A673 (cell line): ENCODE results near the gene FHIT. TPM values are rescaled to one million over a fixed set of nuclear protein-coding genes. Genes with fewer than 3 reads are reported as not detected.

ENCODE experiments used
- BruUV-seq: library from RNA; stranded (reverse); fragments of 400-500 nt; replicated peaks from 2 replicates; lab custom pipeline; 2021; lab: Mats Ljungman, UMichigan
- CTCF ChIA-PET: fragments of 300-600 bp; sonication (Branson Sonifier 250); formaldehyde crosslinking; loops from one replicate; lab custom pipeline; 2022; ENCODE audit warnings: antibody characterized with exemption; lab: Charles Lee
- POLR2A ChIA-PET: fragments of 300-600 bp; sonication (Branson Sonifier 250); formaldehyde crosslinking; loops from one replicate; lab custom pipeline; 2022; ENCODE audit warnings: antibody characterized with exemption; ENCODE audit not compliant: low non-redundant PET; lab: Charles Lee
- DNase-seq: peaks from one replicate; pipeline ENCODE4 v3.0.0-alpha.2; 2015; ENCODE audit warnings: low spot score
- H3K27ac ChIP-seq: fragments of 200-600 bp; sonication (generic); 2 replicates; pipeline ENCODE4 v1.5.1; 2016; ENCODE audit warnings: mixed run types, low read depth, mild to moderate bottlenecking, mixed read lengths, antibody characterized with exemption, low read length; ENCODE audit not compliant: poor library complexity, severe bottlenecking
- H3K27me3 ChIP-seq: fragments of 200-600 bp; sonication (generic); replicated peaks from 2 replicates; pipeline ENCODE4 v1.6.1; 2017; ENCODE audit warnings: mixed run types, low read depth, mild to moderate bottlenecking, mixed read lengths, antibody characterized with exemption, low read length; ENCODE audit not compliant: insufficient read depth, poor library complexity
- H3K36me3 ChIP-seq: fragments of 200-600 bp; sonication (generic); 2 replicates; pipeline ENCODE4 v1.6.1; 2016; ENCODE audit warnings: mixed run types, mild to moderate bottlenecking, mixed read lengths, antibody characterized with exemption, low read length; ENCODE audit not compliant: insufficient read depth, poor library complexity, severe bottlenecking
- H3K4me1 ChIP-seq: fragments of 200-600 bp; sonication (generic); 2 replicates; pipeline ENCODE4 v1.6.1; 2017; ENCODE audit warnings: mixed run types, mild to moderate bottlenecking, mixed read lengths, antibody characterized with exemption, low read length; ENCODE audit not compliant: insufficient read depth, poor library complexity, severe bottlenecking
- H3K4me3 ChIP-seq: fragments of 200-600 bp; sonication (generic); 2 replicates; pipeline ENCODE4 v1.5.1; 2016; ENCODE audit warnings: low read depth, mixed run types, mild to moderate bottlenecking, mixed read lengths, low read length; ENCODE audit not compliant: poor library complexity, severe bottlenecking
- H3K9me3 ChIP-seq: fragments of 200-600 bp; sonication (generic); 2 replicates; pipeline ENCODE4 v1.6.1; 2016; ENCODE audit warnings: mixed run types, low read depth, mild to moderate bottlenecking, mixed read lengths, antibody characterized with exemption, low read length; ENCODE audit not compliant: poor library complexity, severe bottlenecking
- CTCF ChIP-seq: fragments of 300-800, 200-600 bp; sonication (generic); conservative IDR thresholded peaks from 2 replicates; pipeline ENCODE4 v1.5.1; 2017; ENCODE audit warnings: low read depth, mild to moderate bottlenecking, antibody characterized with exemption, low read length, moderate library complexity, mixed read lengths
- EZH2 ChIP-seq: fragments of 200-600 bp; sonication (generic); IDR thresholded peaks from 2 replicates; pipeline ENCODE4 v1.6.1; 2017; ENCODE audit warnings: borderline replicate concordance, low read depth, mild to moderate bottlenecking, mixed read lengths, antibody characterized with exemption, low read length; ENCODE audit not compliant: poor library complexity, severe bottlenecking
- intact Hi-C: fragments of 100-400 bp; cut with micrococcal nuclease; formaldehyde crosslinking; loops from one replicate; pipeline ENCODE4 v1.10.0; 2022; ENCODE audit not compliant: unreplicated experiment
- total RNA-seq: library from RNA; stranded (reverse); gene quantifications from 2 replicates; pipeline ENCODE4 v1.2.3, GENCODE V29; 2021

The FHIT gene
- total RNA-seq, 1 experiment from 2014 or later = not detected

- TF ChIP-seq EZH2 = no peak
- TF ChIP-seq CTCF = no peak
- POLR2A ChIA-PET = no interaction called here
- no peak overlapping the region for H3K4me3 ChIP-seq
- no TSS peak for BruUV-seq
- CTCF ChIA-PET = no interaction called here
- no peak for DNase-seq
- H3K4me1 ChIP-seq = no peaks in the 10 kb centered on the region
- H3K9me3 ChIP-seq = no peaks in the 10 kb centered on the region
- intact Hi-C loops = no loop called here
- no peaks in the 10 kb centered on the region for H3K27me3 ChIP-seq
- no peak overlapping the region for H3K27ac ChIP-seq
- no peaks in the 10 kb centered on the region for H3K36me3 ChIP-seq
These were observed 614.4 kb downstream of the FHIT start for GRCh38 chr3:60636846-60637245.

- ChIA-PET POLR2A (no interaction called here), CTCF (no interaction called here)
- DNase-seq = no peak
- no peaks in the 10 kb centered on the region for H3K36me3 ChIP-seq
- H3K4me1 ChIP-seq = no peaks in the 10 kb centered on the region
- TF ChIP-seq CTCF = no peak
- TF ChIP-seq EZH2 = no peak
- intact Hi-C loops = no loop called here
- no peak overlapping the region for H3K4me3 ChIP-seq
- no TSS peak for BruUV-seq
- H3K9me3 ChIP-seq = no peaks in the 10 kb centered on the region
- H3K27ac ChIP-seq = no peak overlapping the region
- no peaks in the 10 kb centered on the region for H3K27me3 ChIP-seq
These were observed 617.6 kb downstream of the FHIT start for GRCh38 chr3:60633644-60634043.

- no TSS peak for BruUV-seq
- Histone ChIP-seq H3K9me3 (no peaks in the 10 kb centered on the region), H3K4me3 (no peak overlapping the region), H3K36me3 (no peaks in the 10 kb centered on the region), H3K27me3 (no peaks in the 10 kb centered on the region), H3K4me1 (no peaks in the 10 kb centered on the region), H3K27ac (no peak overlapping the region)
- TF ChIP-seq EZH2 (no peak), CTCF (no peak)
- no peak for DNase-seq
- ChIA-PET POLR2A (no interaction called here), CTCF (no interaction called here)
- intact Hi-C loops = no loop called here
These were observed 619.7 kb downstream of the FHIT start for GRCh38 chr3:60631509-60631908.
